GM19238 (cell line): Measurements from ENCODE around the gene VCX2.
"Not testable (repeated sequence)": the region's sequence is repeated elsewhere in the genome, so short reads cannot be mapped to it uniquely, and the experiment has no call there.

ENCODE experiments used
- DNase-seq: peaks from one replicate; pipeline ENCODE4 v3.0.0; 2011; ENCODE audit warnings: low spot score; ENCODE audit not compliant: insufficient read length

The VCX2 gene

GRCh38 chrX:8122538-8122937 lies 48.5 kb downstream of the VCX2 start:
- no peak for DNase-seq

- DNase-seq, result not testable (repeated sequence)
These were observed 49.7 kb downstream of the VCX2 start for GRCh38 chrX:8121391-8121790.
